H1 (cell line): Measurements from ENCODE around the gene USP12. TPM values are rescaled to one million over a fixed set of nuclear protein-coding genes. Genes with fewer than 3 reads are reported as not detected.

Source experiments
- CTCF ChIA-PET: fragments of 300-600 bp; sonication (Branson Sonifier 250); formaldehyde crosslinking; loops from one replicate; lab custom pipeline; 2021; ENCODE audit not compliant: partially characterized antibody; lab: Charles Lee
- POLR2A ChIA-PET: fragments of 300-600 bp; sonication (Branson Sonifier 250); formaldehyde crosslinking; loops from one replicate; lab custom pipeline; 2021; ENCODE audit warnings: inconsistent platforms; ENCODE audit not compliant: partially characterized antibody; lab: Charles Lee
- DNase-seq, 2 experiments: peaks; one replicate each; pipeline versions ENCODE4 v3.0.0 to v3.0.0-alpha.2; 2010 to 2022; ENCODE audit warnings: low spot score in 2 of 2, low read depth in 1 of 2, mixed read lengths in 1 of 2
- FAIRE-seq: peaks from 2 replicates; lab custom pipeline; 2011; peaks lifted over from hg19 to GRCh38; lab: Jason Lieb, UNC
- H2AFZ ChIP-seq: 2 replicates; pipeline ENCODE4 v1.8.1; 2012; ENCODE audit warnings: low read length, inconsistent platforms
- H2AK5ac ChIP-seq: 2 replicates; pipeline ENCODE4 v1.6.1; 2013; ENCODE audit warnings: low read depth, low read length
- H2BK120ac ChIP-seq: replicated peaks from 2 replicates; pipeline ENCODE3; 2013; ENCODE audit warnings: low read depth, low read length, inconsistent platforms
- H2BK12ac ChIP-seq: 2 replicates; pipeline ENCODE4 v1.6.1; 2013; ENCODE audit warnings: low read depth, low read length
- H2BK15ac ChIP-seq: 2 replicates; pipeline ENCODE4 v1.6.1; 2013; ENCODE audit warnings: low read length
- H2BK20ac ChIP-seq: 2 replicates; pipeline ENCODE4 v1.6.1; 2013; ENCODE audit warnings: low read length
- H2BK5ac ChIP-seq: 2 replicates; pipeline ENCODE4 v1.6.1; 2013; ENCODE audit warnings: low read depth, low read length
- H3K14ac ChIP-seq: 2 replicates; pipeline ENCODE4 v1.6.1; 2013; ENCODE audit warnings: inconsistent platforms; ENCODE audit not compliant: insufficient read length
- H3K18ac ChIP-seq: 2 replicates; pipeline ENCODE4 v1.6.1; 2013; ENCODE audit warnings: low read length; ENCODE audit errors: extremely low read depth
- H3K23ac ChIP-seq: 2 replicates; pipeline ENCODE4 v1.6.1; 2013; ENCODE audit warnings: inconsistent platforms; ENCODE audit not compliant: insufficient read length
- H3K23me2 ChIP-seq: 2 replicates; pipeline ENCODE4 v1.6.1; 2013; ENCODE audit warnings: low read depth, low read length
- H3K27ac ChIP-seq: 2 replicates; pipeline ENCODE4 v1.6.1; 2011; ENCODE audit warnings: low read depth, low read length, inconsistent platforms
- H3K27me3 ChIP-seq, 4 experiments: replicated peaks in 1 of 4; 1 replicate in 1 of 4; 2 replicates in 3 of 4; pipeline versions ENCODE4 v1.6.1 to v1.8.1; 2011 to 2013; ENCODE audit warnings: low read length in 3 of 4, mild to moderate bottlenecking in 3 of 4, inconsistent platforms in 2 of 4, mixed read lengths in 2 of 4, moderate library complexity in 1 of 4; ENCODE audit not compliant: control insufficient read depth in 3 of 4, insufficient read depth in 3 of 4; ENCODE audit errors: extremely low read depth in 1 of 4
- H3K36me3 ChIP-seq, 4 experiments: 2 replicates each; pipeline versions ENCODE4 v1.6.1 to v1.8.1; 2011 to 2013; ENCODE audit warnings: mild to moderate bottlenecking in 4 of 4, low read length in 3 of 4, moderate library complexity in 2 of 4, control low read depth in 1 of 4, inconsistent platforms in 1 of 4; ENCODE audit not compliant: insufficient read depth in 4 of 4, control insufficient read depth in 2 of 4
- H3K4ac ChIP-seq: replicated peaks from 2 replicates; pipeline ENCODE3; 2013; ENCODE audit warnings: low read length, low read depth, mixed read lengths, inconsistent platforms; ENCODE audit not compliant: insufficient read length
- H3K4me1 ChIP-seq, 4 experiments: replicated peaks in 1 of 4; 1 replicate in 1 of 4; 2 replicates in 3 of 4; pipeline versions ENCODE4 v1.6.1 to v1.8.1; 2011 to 2013; ENCODE audit warnings: low read length in 3 of 4, inconsistent platforms in 2 of 4, mixed read lengths in 1 of 4; ENCODE audit not compliant: insufficient read depth in 4 of 4, control insufficient read depth in 3 of 4
- H3K4me2 ChIP-seq, 2 experiments: 2 replicates each; pipeline versions ENCODE4 v1.6.1 to v1.8.1; 2011 to 2013; ENCODE audit warnings: low read depth in 2 of 2, low read length in 2 of 2, control low read depth in 1 of 2, inconsistent platforms in 1 of 2, mild to moderate bottlenecking in 1 of 2; ENCODE audit not compliant: insufficient read depth in 1 of 2
- H3K4me3 ChIP-seq, 4 experiments: fragments of 200-600, 300-600 bp in 1 of 4; sonication (generic), shearing (Covaris generic), sonication (Bioruptor Twin) in 1 of 4; 2 replicates each; pipeline versions ENCODE4 v1.5.1 to v1.8.1; 2011 to 2016; ENCODE audit warnings: low read length in 4 of 4, low read depth in 3 of 4, control low read depth in 2 of 4, inconsistent platforms in 2 of 4, mild to moderate bottlenecking in 2 of 4, mixed read lengths in 1 of 4, moderate library complexity in 1 of 4; ENCODE audit not compliant: insufficient read depth in 2 of 4; ENCODE audit errors: extremely low read depth in 1 of 4
- H3K56ac ChIP-seq: replicated peaks from 2 replicates; pipeline ENCODE3; 2013; ENCODE audit warnings: low read depth, mild to moderate bottlenecking, mixed read lengths, low read length, inconsistent platforms; ENCODE audit not compliant: insufficient read length
- H3K79me1 ChIP-seq: 2 replicates; pipeline ENCODE4 v1.6.1; 2013; ENCODE audit warnings: low read depth, low read length, control low read depth
- H3K79me2 ChIP-seq, 2 experiments: 2 replicates each; pipeline versions ENCODE4 v1.6.1 to v1.8.1; 2012 to 2013; ENCODE audit warnings: low read length in 2 of 2, mild to moderate bottlenecking in 2 of 2, inconsistent platforms in 1 of 2; ENCODE audit not compliant: insufficient read depth in 2 of 2, control insufficient read depth in 1 of 2
- H3K9ac ChIP-seq, 4 experiments: replicated peaks in 1 of 4; 1 replicate in 1 of 4; 2 replicates in 3 of 4; pipeline versions ENCODE4 v1.6.1 to v1.8.1; 2011 to 2013; ENCODE audit warnings: low read depth in 3 of 4, low read length in 3 of 4, control low read depth in 2 of 4, mild to moderate bottlenecking in 2 of 4, moderate library complexity in 2 of 4, inconsistent platforms in 1 of 4; ENCODE audit errors: extremely low read depth in 1 of 4
- H3K9me3 ChIP-seq, 2 experiments: 2 replicates each; pipeline versions ENCODE4 v1.6.1 to v1.8.1; 2012 to 2013; ENCODE audit warnings: mild to moderate bottlenecking in 2 of 2, moderate library complexity in 2 of 2, control low read depth in 1 of 2, inconsistent platforms in 1 of 2, low read depth in 1 of 2, low read length in 1 of 2, mixed read lengths in 1 of 2; ENCODE audit not compliant: insufficient read depth in 2 of 2
- H4K20me1 ChIP-seq, 2 experiments: replicated peaks in 1 of 2; 2 replicates each; pipeline versions ENCODE3 to v1.8.1; 2011 to 2013; ENCODE audit warnings: inconsistent platforms in 2 of 2, low read length in 2 of 2, mild to moderate bottlenecking in 1 of 2; ENCODE audit not compliant: insufficient read depth in 2 of 2, control insufficient read depth in 1 of 2
- H4K5ac ChIP-seq: 2 replicates; pipeline ENCODE4 v1.6.1; 2013; ENCODE audit warnings: low read length, low read depth, mixed read lengths, inconsistent platforms; ENCODE audit not compliant: insufficient read length
- H4K8ac ChIP-seq: 2 replicates; pipeline ENCODE4 v1.8.0; 2013; ENCODE audit warnings: mild to moderate bottlenecking, moderate library complexity, low read length, inconsistent platforms; ENCODE audit not compliant: insufficient read depth; ENCODE audit errors: extremely low read depth
- H4K91ac ChIP-seq: replicated peaks from 2 replicates; pipeline ENCODE3; 2013; ENCODE audit warnings: low read length, mixed read lengths, inconsistent platforms; ENCODE audit not compliant: insufficient read length
- POU5F1 ChIP-seq: IDR thresholded peaks from 2 replicates; pipeline ENCODE4 v1.6.1; 2011; ENCODE audit warnings: low read depth, mild to moderate bottlenecking, low read length, moderate library complexity
- SIX5 ChIP-seq: IDR thresholded peaks from 2 replicates; pipeline ENCODE4 v1.6.1; 2011; ENCODE audit warnings: mild to moderate bottlenecking, low read depth, low read length
- WGBS, 2 experiments: shearing (Covaris generic) in 1 of 2; methylation state at CpG; one replicate each; pipeline versions ENCODE4 v1.1.6 to v1.1.7; 2013 to 2015; ENCODE audit warnings: low lambda C conversion rate in 2 of 2, mixed read lengths in 2 of 2, inconsistent platforms in 1 of 2, low coverage in 1 of 2, missing lambda C conversion rate in 1 of 2; ENCODE audit not compliant: insufficient replicate concordance in 2 of 2, insufficient coverage in 1 of 2, insufficient read length in 1 of 2; ENCODE audit errors: extremely low coverage in 1 of 2, missing lambda C conversion rate in 1 of 2; 5-methylcytosine and 5-hydroxymethylcytosine counted together
- polyA plus RNA-seq, 7 experiments: library from polyadenylated mRNA; depleted of rRNA in 3 of 7; stranded (reverse) in 5 of 7; unstranded in 2 of 7; fragments of >200 nt in 5 of 7; fragments of 200-250 nt in 2 of 7; gene quantifications; 1 replicate in 5 of 7; 2 replicates in 1 of 7; 4 replicates in 1 of 7; pipeline versions ENCODE4 v1.2.1 to v1.2.3, GENCODE V29; 2011 to 2013; ENCODE audit warnings: missing spikeins in 2 of 7, mixed read lengths in 2 of 7
- total RNA-seq: library from RNA; stranded (reverse); fragmentation: NEBNext Ultra II Directional; extraction: Animal tissue kit (Norgen Biotek cat#: 25700); gene quantifications from 2 replicates; pipeline ENCODE4 v1.2.1, GENCODE V29; 2021

The USP12 gene
- total and polyA plus RNA-seq, 2 of the 8 experiments (the other 6 are each of a cell fraction or from before 2014, with no cell fraction given) = 4.0 to 30.0 TPM

GRCh38 chr13:27128825-27129627 is 42.6 kb downstream of the USP12 start:
- DNase-seq = no peak
- WGBS, 2 experiments = 87% methylated on average over 8 of the region's 8 CpGs; no CpG with 5 or more reads in 1 of the 2 experiments
- H3K4me1 ChIP-seq = peaks cover 2 to 9% (median 6%) of the 10 kb centered on the region in 4 experiments; a peak in 6 of 7 replicates

More at GRCh38 chr13:27128825-27129627, 42.6 kb downstream of the USP12 start:
- Histone ChIP-seq H4K20me1 (no peaks in the 10 kb centered on the region), H3K4ac (no peak overlapping the region), H4K91ac (no peak overlapping the region), H2BK15ac (no peak overlapping the region), H3K23ac (no peak overlapping the region), H3K9ac (no peak overlapping the region), H3K4me3 (no peak overlapping the region), H2BK20ac (no peak overlapping the region), H3K23me2 (no peaks in the 10 kb centered on the region), H2AFZ (no peak overlapping the region), H3K79me1 (peaks cover 3% of the 10 kb centered on the region), H3K36me3 (peaks cover 0 to 11% (median 3%) of the 10 kb centered on the region in 4 experiments; a peak in 3 of 8 replicates), H4K8ac (no peak overlapping the region), H2BK5ac (no peak overlapping the region), H3K9me3 (peaks cover 13 to 18% of the 10 kb centered on the region in 2 experiments), H3K18ac (no peak overlapping the region), H3K4me2 (no peak overlapping the region), H3K14ac (no peak overlapping the region), H2BK12ac (no peak overlapping the region), H3K79me2 (peaks cover 24 to 100% of the 10 kb centered on the region in 2 experiments), H2BK120ac (no peak overlapping the region), H2AK5ac (no peak overlapping the region), H4K5ac (no peak overlapping the region), H3K56ac (no peak overlapping the region), H3K27me3 (no peaks in the 10 kb centered on the region), H3K27ac (no peak overlapping the region)
- ChIA-PET CTCF (interaction anchor here (0.6 to 1.6 kb wide), 5 partner anchors 9 to 852 kb away, joined by 3 to 5 read pairs (median 3); no protein-coding TSS in a partner anchor), POLR2A (interaction anchor here (0.7 kb wide), 1 partner anchor 62 kb away, joined by 3 read pairs; no protein-coding TSS in a partner anchor)
- FAIRE-seq = no peak
- no peak for TF ChIP-seq SIX5
- TF ChIP-seq POU5F1 = no peak
